ENCODE results near the gene UBTD1.

The UBTD1 gene

DNA sequence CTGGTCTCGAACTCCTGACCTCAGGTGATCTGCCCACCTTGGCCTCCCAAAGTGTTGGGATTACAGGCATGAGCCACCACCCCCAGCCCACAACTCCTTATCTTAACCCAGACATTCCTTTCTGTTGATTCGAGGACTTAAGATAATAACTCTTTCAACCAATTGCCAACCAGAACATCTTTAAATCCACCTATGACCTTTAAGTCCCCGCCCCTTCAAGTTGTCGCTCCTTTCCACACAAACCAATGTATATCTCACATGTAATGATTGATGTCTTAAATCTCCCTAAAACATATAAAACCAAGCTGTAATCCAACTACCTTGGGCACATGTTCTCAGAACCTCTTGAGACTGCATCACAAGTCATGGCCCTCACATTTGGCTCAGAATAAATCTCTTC, 66.1 kb downstream of the UBTD1 start:
- TF ChIP-seq FOXM1 (IDR thresholded peaks at IDR 0.05; ENCODE audit: borderline replicate concordance, low read depth) (no peak), TEAD4 (IDR thresholded peaks at IDR 0.05) (no peak), TCF12 (IDR thresholded peaks at IDR 0.05; ENCODE audit: low read depth) (no peak), EGR1 (IDR thresholded peaks at IDR 0.05) (no peak), EP300 (IDR thresholded peaks at IDR 0.05; ENCODE audit: borderline replicate concordance) (no peak), CEBPB (IDR thresholded peaks at IDR 0.05) (no peak), TAF1 (IDR thresholded peaks at IDR 0.05; ENCODE audit: low read depth) (no peak), RAD21 (IDR thresholded peaks at IDR 0.05; ENCODE audit: low read depth) (no peak), NFIC (IDR thresholded peaks at IDR 0.05) (no peak), CREB1 (IDR thresholded peaks at IDR 0.05; ENCODE audit: low read depth) (no peak), YY1 (IDR thresholded peaks at IDR 0.05; ENCODE audit: low read depth) (no peak), ZBTB7A (IDR thresholded peaks at IDR 0.05; ENCODE audit: low read depth) (no peak)
- TF ChIP-seq, protein P1, sequence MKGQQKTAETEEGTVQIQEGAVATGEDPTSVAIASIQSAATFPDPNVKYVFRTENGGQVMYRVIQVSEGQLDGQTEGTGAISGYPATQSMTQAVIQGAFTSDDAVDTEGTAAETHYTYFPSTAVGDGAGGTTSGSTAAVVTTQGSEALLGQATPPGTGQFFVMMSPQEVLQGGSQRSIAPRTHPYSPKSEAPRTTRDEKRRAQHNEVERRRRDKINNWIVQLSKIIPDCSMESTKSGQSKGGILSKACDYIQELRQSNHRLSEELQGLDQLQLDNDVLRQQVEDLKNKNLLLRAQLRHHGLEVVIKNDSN (IDR thresholded peaks at IDR 0.05): no peak
- TF ChIP-seq, protein P2, sequence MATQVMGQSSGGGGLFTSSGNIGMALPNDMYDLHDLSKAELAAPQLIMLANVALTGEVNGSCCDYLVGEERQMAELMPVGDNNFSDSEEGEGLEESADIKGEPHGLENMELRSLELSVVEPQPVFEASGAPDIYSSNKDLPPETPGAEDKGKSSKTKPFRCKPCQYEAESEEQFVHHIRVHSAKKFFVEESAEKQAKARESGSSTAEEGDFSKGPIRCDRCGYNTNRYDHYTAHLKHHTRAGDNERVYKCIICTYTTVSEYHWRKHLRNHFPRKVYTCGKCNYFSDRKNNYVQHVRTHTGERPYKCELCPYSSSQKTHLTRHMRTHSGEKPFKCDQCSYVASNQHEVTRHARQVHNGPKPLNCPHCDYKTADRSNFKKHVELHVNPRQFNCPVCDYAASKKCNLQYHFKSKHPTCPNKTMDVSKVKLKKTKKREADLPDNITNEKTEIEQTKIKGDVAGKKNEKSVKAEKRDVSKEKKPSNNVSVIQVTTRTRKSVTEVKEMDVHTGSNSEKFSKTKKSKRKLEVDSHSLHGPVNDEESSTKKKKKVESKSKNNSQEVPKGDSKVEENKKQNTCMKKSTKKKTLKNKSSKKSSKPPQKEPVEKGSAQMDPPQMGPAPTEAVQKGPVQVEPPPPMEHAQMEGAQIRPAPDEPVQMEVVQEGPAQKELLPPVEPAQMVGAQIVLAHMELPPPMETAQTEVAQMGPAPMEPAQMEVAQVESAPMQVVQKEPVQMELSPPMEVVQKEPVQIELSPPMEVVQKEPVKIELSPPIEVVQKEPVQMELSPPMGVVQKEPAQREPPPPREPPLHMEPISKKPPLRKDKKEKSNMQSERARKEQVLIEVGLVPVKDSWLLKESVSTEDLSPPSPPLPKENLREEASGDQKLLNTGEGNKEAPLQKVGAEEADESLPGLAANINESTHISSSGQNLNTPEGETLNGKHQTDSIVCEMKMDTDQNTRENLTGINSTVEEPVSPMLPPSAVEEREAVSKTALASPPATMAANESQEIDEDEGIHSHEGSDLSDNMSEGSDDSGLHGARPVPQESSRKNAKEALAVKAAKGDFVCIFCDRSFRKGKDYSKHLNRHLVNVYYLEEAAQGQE (IDR thresholded peaks at IDR 0.05; ENCODE audit: low read depth): no peak
- TF ChIP-seq, protein P3, sequence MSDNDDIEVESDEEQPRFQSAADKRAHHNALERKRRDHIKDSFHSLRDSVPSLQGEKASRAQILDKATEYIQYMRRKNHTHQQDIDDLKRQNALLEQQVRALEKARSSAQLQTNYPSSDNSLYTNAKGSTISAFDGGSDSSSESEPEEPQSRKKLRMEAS (IDR thresholded peaks at IDR 0.05): no peak

DNA sequence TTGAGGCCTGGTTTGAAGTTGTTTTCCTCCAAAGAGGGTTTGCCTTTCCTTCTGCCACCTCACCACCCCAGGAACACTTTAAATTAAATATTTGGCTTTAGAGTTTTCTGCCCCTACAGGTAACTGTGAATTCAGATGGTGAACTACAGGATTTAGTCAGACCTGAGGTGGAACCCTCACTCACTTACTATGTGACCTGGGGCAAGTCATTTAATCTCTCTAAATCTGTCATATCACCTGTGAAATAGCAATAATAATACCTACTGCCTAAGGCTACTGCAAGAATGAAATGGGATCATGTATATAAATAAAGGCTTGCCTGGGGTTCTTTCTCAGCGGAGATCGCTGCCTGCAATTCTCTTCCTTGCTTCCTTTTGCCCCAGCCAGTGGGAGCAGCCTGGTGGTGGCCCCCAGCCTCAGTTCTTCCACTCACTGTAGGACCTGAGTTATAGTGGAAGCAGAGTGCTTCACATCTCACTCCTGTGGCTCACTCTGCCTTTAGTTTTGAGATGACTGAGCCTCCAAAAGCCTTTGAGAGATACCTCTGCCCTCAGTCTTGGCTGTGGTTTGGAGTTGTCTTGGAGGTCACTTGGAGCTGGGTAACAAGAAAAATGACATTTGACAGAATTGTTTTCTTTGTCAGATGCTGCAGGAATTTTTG, 67.7 kb downstream of the UBTD1 start:
- TF ChIP-seq TAF1 (IDR thresholded peaks at IDR 0.05; ENCODE audit: low read depth): no peak
- TF ChIP-seq EP300 (IDR thresholded peaks at IDR 0.05; ENCODE audit: borderline replicate concordance): no peak
- TF ChIP-seq, protein P2 (IDR thresholded peaks at IDR 0.05; ENCODE audit: low read depth): no peak
- TF ChIP-seq EGR1 (IDR thresholded peaks at IDR 0.05): no peak
- TF ChIP-seq CREB1 (IDR thresholded peaks at IDR 0.05; ENCODE audit: low read depth): no peak
- no peak for TF ChIP-seq FOXM1 (IDR thresholded peaks at IDR 0.05; ENCODE audit: borderline replicate concordance, low read depth)
- TF ChIP-seq ZBTB7A (IDR thresholded peaks at IDR 0.05; ENCODE audit: low read depth): no peak
- TF ChIP-seq TCF12 (IDR thresholded peaks at IDR 0.05; ENCODE audit: low read depth): no peak
- TF ChIP-seq RAD21 (IDR thresholded peaks at IDR 0.05; ENCODE audit: low read depth): no peak
- no peak for TF ChIP-seq NFIC (IDR thresholded peaks at IDR 0.05)
- TF ChIP-seq, protein P3 (IDR thresholded peaks at IDR 0.05): no peak
- no peak for TF ChIP-seq TEAD4 (IDR thresholded peaks at IDR 0.05)
- TF ChIP-seq, protein P1 (IDR thresholded peaks at IDR 0.05): no peak
- no peak for TF ChIP-seq YY1 (IDR thresholded peaks at IDR 0.05; ENCODE audit: low read depth)
- no peak for TF ChIP-seq CEBPB (IDR thresholded peaks at IDR 0.05)

DNA sequence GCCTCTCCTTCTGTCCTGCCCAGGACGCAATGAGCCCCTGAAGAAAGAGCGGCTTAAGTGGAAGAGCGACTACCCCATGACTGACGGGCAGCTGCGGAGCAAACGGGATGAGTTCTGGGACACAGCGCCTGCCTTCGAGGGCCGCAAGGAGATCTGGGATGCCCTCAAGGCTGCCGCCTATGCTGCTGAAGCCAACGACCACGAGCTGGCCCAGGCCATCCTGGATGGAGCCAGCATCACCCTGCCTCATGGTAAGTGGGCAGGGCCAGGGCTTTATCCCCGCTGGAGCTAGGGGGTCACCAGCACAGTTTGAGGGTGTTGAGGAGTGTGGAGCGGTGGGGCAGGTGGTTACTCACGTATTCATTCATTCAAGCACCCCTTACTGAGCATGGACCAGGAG, 69.2 kb downstream of the UBTD1 start:
- TF ChIP-seq TEAD4 (IDR thresholded peaks at IDR 0.05) (no peak), RAD21 (IDR thresholded peaks at IDR 0.05; ENCODE audit: low read depth) (no peak), CEBPB (IDR thresholded peaks at IDR 0.05) (no peak), NFIC (IDR thresholded peaks at IDR 0.05) (no peak)
- TF ChIP-seq, protein P3 (IDR thresholded peaks at IDR 0.05): no peak
- TF ChIP-seq, protein P2 (IDR thresholded peaks at IDR 0.05; ENCODE audit: low read depth): no peak

DNA sequence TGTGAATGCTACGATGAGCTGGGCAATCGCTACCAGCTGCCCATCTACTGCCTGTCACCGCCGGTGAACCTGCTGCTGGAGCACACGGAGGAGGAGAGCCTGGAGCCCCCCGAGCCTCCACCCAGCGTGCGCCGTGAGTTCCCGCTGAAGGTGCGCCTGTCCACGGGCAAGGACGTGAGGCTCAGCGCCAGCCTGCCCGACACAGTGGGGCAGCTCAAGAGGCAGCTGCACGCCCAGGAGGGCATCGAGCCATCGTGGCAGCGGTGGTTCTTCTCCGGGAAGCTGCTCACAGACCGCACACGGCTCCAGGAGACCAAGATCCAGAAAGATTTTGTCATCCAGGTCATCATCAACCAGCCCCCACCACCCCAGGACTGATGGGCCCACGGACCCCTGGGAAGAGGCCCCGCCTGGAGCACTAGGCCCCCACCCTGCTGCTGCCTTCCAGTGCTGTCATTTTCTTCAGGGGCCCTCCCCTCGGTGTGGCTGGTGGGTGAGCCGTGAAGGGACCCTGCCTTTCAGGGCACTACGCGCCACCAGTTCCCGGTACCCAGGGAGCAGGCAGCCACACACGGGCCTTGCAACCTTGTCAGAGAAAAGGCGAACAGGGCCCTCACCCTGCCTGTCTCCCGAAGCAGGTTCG, 71.5 kb downstream of the UBTD1 start:
- TF ChIP-seq, protein P1 (IDR thresholded peaks at IDR 0.05): no peak
- TF ChIP-seq, protein P2 (IDR thresholded peaks at IDR 0.05; ENCODE audit: low read depth): no peak
- TF ChIP-seq CREB1 (IDR thresholded peaks at IDR 0.05; ENCODE audit: low read depth) (no peak), ZBTB7A (IDR thresholded peaks at IDR 0.05; ENCODE audit: low read depth) (no peak), EGR1 (IDR thresholded peaks at IDR 0.05) (no peak), YY1 (IDR thresholded peaks at IDR 0.05; ENCODE audit: low read depth) (no peak), NFIC (IDR thresholded peaks at IDR 0.05) (no peak), TEAD4 (IDR thresholded peaks at IDR 0.05) (no peak), FOXM1 (IDR thresholded peaks at IDR 0.05; ENCODE audit: borderline replicate concordance, low read depth) (no peak), CEBPB (IDR thresholded peaks at IDR 0.05) (no peak)
- TF ChIP-seq, protein P3 (IDR thresholded peaks at IDR 0.05): no peak
